ENCODE data around the gene PDE6A.

- TF ChIP-seq CTCF (IDR thresholded peaks at IDR 0.05) (no peak), POLR2A (IDR thresholded peaks at IDR 0.05) (no peak)
Measured at GRCh38 chr5:149930043-149930748, 14.4 kb downstream of the PDE6A start.
